PC-3 (cell line): ENCODE data around the gene ZNF546. TPM values are rescaled to one million over a fixed set of nuclear protein-coding genes. Genes with fewer than 3 reads are reported as not detected.
A peak's percentile ranks its signal among the peaks of the same experiment; 100 is the strongest.

Experiments
- ATAC-seq: fragments of 200-7000 bp; cut with Tn5 transposase; 2 replicates; pipeline ENCODE4 v1.9.1; 2020; ENCODE audit warnings: mild to moderate bottlenecking, moderate library complexity
- BruUV-seq: library from RNA; stranded (reverse); fragments of 400-500 nt; replicated peaks from 2 replicates; lab custom pipeline; 2021; lab: Mats Ljungman, UMichigan
- CTCF ChIA-PET: fragments of 300-600 bp; sonication (Branson Sonifier 250); formaldehyde crosslinking; loops from one replicate; lab custom pipeline; 2022; ENCODE audit warnings: antibody characterized with exemption; lab: Charles Lee
- POLR2A ChIA-PET: fragments of 300-600 bp; sonication (Branson Sonifier 250); formaldehyde crosslinking; loops from one replicate; lab custom pipeline; 2022; ENCODE audit warnings: antibody characterized with exemption; ENCODE audit not compliant: unreplicated experiment; lab: Charles Lee
- DNase-seq: peaks from one replicate; pipeline ENCODE4 v3.0.0-alpha.2; 2015
- H2AFZ ChIP-seq: fragments of 300-600 bp; sonication (generic); 2 replicates; pipeline ENCODE4 v1.6.0; 2016; ENCODE audit warnings: antibody characterized with exemption, low read length
- H3F3A ChIP-seq: fragments of 300-600 bp; sonication (generic); one replicate; pipeline ENCODE4 v1.6.0; 2017; ENCODE audit warnings: antibody characterized with exemption, low read length, control low read depth, mild to moderate bottlenecking; ENCODE audit not compliant: unreplicated experiment
- H3K27ac ChIP-seq: fragments of 300-600 bp; sonication (generic); 2 replicates; pipeline ENCODE4 v1.5.1; 2016; ENCODE audit warnings: mild to moderate bottlenecking, low read length
- H3K27me3 ChIP-seq: fragments of 300-600 bp; sonication (generic); 2 replicates; pipeline ENCODE4 v1.6.1; 2016; ENCODE audit warnings: low read length, mixed read lengths
- H3K36me3 ChIP-seq: fragments of 300-600 bp; sonication (generic); 2 replicates; pipeline ENCODE4 v1.6.1; 2016; ENCODE audit warnings: low read depth, mixed run types, low read length, mixed read lengths
- H3K4me1 ChIP-seq: fragments of 300-600 bp; sonication (generic); 2 replicates; pipeline ENCODE4 v1.5.1; 2016; ENCODE audit warnings: low read length; ENCODE audit not compliant: insufficient read depth
- H3K4me2 ChIP-seq: fragments of 300-600 bp; sonication (generic); 2 replicates; pipeline ENCODE4 v1.6.0; 2016; ENCODE audit warnings: low read length
- H3K4me3 ChIP-seq: fragments of 300-600 bp; sonication (generic); 2 replicates; pipeline ENCODE4 v1.5.1; 2016; ENCODE audit warnings: mild to moderate bottlenecking, low read length, mixed read lengths
- H3K79me2 ChIP-seq: fragments of 300-600 bp; sonication (generic); 2 replicates; pipeline ENCODE4 v1.6.1; 2017; ENCODE audit warnings: low read length, mixed read lengths
- H3K9ac ChIP-seq: fragments of 300-600 bp; sonication (generic); 2 replicates; pipeline ENCODE4 v1.6.0; 2016; ENCODE audit warnings: mild to moderate bottlenecking, low read length
- H3K9me2 ChIP-seq: fragments of 300-600 bp; sonication (generic); replicated peaks from 2 replicates; pipeline ENCODE4 v1.6.1; 2016; ENCODE audit warnings: mixed run types, low read length, mixed read lengths
- H3K9me3 ChIP-seq: fragments of 300-600 bp; sonication (generic); 2 replicates; pipeline ENCODE4 v1.6.1; 2016; ENCODE audit warnings: low read length, mixed read lengths
- H4K20me1 ChIP-seq: fragments of 300-600 bp; sonication (generic); 2 replicates; pipeline ENCODE4 v1.6.1; 2016; ENCODE audit warnings: low read length, mixed read lengths
- CTCF ChIP-seq: fragments of 300-600 bp; sonication (generic); conservative IDR thresholded peaks from 2 replicates; pipeline ENCODE4 v1.5.1; 2017; ENCODE audit warnings: antibody characterized with exemption, low read depth, mild to moderate bottlenecking, low read length
- EZH2 ChIP-seq: fragments of 300-600 bp; sonication (generic); IDR thresholded peaks from one replicate; pipeline ENCODE4 v1.6.1; 2017; ENCODE audit warnings: antibody characterized with exemption, mild to moderate bottlenecking, low read length; ENCODE audit not compliant: unreplicated experiment
- EZH2phosphoT487 ChIP-seq: fragments of 300-600 bp; sonication (generic); IDR thresholded peaks from 2 replicates; pipeline ENCODE4 v1.6.1; 2018; ENCODE audit warnings: mild to moderate bottlenecking, antibody characterized with exemption, low read length, borderline replicate concordance
- intact Hi-C: fragments of 100-400 bp; cut with micrococcal nuclease; formaldehyde crosslinking; loops from 2 replicates; pipeline ENCODE4 v1.9.0; 2023
- total RNA-seq: library from RNA; depleted of rRNA; stranded (reverse); fragments of >200 nt; gene quantifications from 2 replicates; pipeline ENCODE4 v1.2.3, GENCODE V29; 2014

Gene ZNF546
- total RNA-seq, 1 experiment from 2014 or later: 2.5 TPM

DNA sequence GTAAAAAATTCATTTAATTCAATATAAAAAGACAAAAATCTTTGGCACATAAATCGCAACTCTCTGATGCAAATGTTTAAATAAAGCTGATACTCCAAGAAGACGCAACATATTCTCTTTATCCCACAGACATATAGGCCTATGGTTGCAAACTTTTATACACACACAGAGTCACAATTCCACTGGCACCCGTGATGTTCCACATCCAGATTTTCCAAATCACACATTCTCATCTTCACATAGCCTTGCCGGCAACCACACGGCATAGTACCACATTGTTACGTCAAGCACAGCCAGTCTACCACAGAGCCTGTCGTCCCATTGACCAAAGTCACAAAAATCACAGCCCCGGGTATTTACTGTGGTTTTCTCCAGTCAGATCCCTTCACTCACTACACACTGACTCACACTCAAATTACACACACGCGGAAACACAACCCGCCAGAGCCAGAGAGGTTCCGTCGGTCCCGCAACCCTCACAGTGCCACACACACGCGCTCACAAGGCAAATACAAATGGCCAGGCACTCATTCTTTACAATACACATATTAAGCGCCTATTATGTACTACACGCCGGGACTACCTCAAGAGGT is 546 bp upstream of the ZNF546 start:
- H3K4me2 ChIP-seq: peak overlapping the region; percentile 92
- peak; percentile 49 for DNase-seq
- no peaks in the 10 kb centered on the region for H4K20me1 ChIP-seq
- peaks cover 19% of the 10 kb centered on the region for H3K4me1 ChIP-seq
- peak overlapping the region; percentile 93 for H3K9ac ChIP-seq
- POLR2A ChIA-PET: no interaction called here
- peak overlapping the region; percentile 95 for H2AFZ ChIP-seq
- H3K27me3 ChIP-seq: no peaks in the 10 kb centered on the region
- peaks cover 13% of the 10 kb centered on the region for H3K79me2 ChIP-seq
- H3K9me3 ChIP-seq: no peaks in the 10 kb centered on the region
- H3F3A ChIP-seq: no peaks in the 10 kb centered on the region
- BruUV-seq: TSS peak; percentile 91
- TF ChIP-seq EZH2phosphoT487 (no peak), EZH2 (no peak), CTCF (no peak)
- CTCF ChIA-PET: no interaction called here
- H3K9me2 ChIP-seq: no peaks in the 10 kb centered on the region
- H3K27ac ChIP-seq: peak overlapping the region; percentile 90
- peak overlapping the region; percentile 89 for H3K4me3 ChIP-seq
- peak; percentile 52 for ATAC-seq
- H3K36me3 ChIP-seq: peaks cover 7% of the 10 kb centered on the region; the same call in 1 of the 2 replicates
- intact Hi-C loops: no loop called here

GRCh38 chr19:39997638-39998216 is 867 bp downstream of the ZNF546 start:
- no peaks in the 10 kb centered on the region for H3K27me3 ChIP-seq
- H2AFZ ChIP-seq: peak overlapping the region; percentile 95; the same call in 1 of the 2 replicates
- H3K4me3 ChIP-seq: peak overlapping the region; percentile 89; the same call in 1 of the 2 replicates
- ChIA-PET CTCF (no interaction called here), POLR2A (no interaction called here)
- intact Hi-C loops: no loop called here
- H3K9me3 ChIP-seq: no peaks in the 10 kb centered on the region
- peak overlapping the region; percentile 90 for H3K27ac ChIP-seq
- no peak for DNase-seq
- TF ChIP-seq CTCF: no peak
- TF ChIP-seq EZH2phosphoT487: no peak
- TF ChIP-seq EZH2: no peak
- BruUV-seq: no TSS peak
- peaks cover 13% of the 10 kb centered on the region for H3K79me2 ChIP-seq
- no peak for ATAC-seq
- H3K36me3 ChIP-seq: peaks cover 7% of the 10 kb centered on the region; the same call in 1 of the 2 replicates
- H3K9me2 ChIP-seq: no peaks in the 10 kb centered on the region
- no peaks in the 10 kb centered on the region for H3F3A ChIP-seq
- H4K20me1 ChIP-seq: no peaks in the 10 kb centered on the region
- peak overlapping the region; percentile 92 for H3K4me2 ChIP-seq
- peak overlapping the region; percentile 93 for H3K9ac ChIP-seq
- H3K4me1 ChIP-seq: peaks cover 19% of the 10 kb centered on the region

DNA sequence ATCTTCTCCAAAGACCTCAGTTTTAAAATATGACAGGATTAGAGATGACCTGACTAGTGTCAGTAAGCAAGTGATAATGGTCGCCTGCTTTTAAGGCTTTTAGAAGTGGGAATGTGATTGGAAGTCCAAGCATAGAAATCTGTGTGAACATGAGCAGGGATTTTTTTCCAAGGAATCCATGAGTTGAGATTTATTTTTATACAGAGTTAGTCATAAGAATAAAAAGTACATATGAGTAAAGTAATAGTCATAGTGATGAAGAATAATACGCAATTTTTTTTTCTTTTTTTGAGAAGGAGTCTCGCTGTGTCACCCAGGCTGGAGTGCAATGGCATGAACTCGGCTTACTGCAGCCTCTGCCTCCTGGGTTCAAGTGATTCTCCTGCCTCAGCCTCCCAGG is 1.6 kb downstream of the ZNF546 start:
- Histone ChIP-seq H3K9me3 (no peaks in the 10 kb centered on the region), H3K36me3 (peaks cover 7% of the 10 kb centered on the region; the same call in 1 of the 2 replicates), H3K4me3 (no peak overlapping the region), H3F3A (no peaks in the 10 kb centered on the region), H3K27ac (peak overlapping the region; percentile 90), H3K79me2 (peaks cover 13% of the 10 kb centered on the region), H3K4me1 (peaks cover 19% of the 10 kb centered on the region), H3K27me3 (no peaks in the 10 kb centered on the region), H4K20me1 (no peaks in the 10 kb centered on the region), H3K9ac (peak overlapping the region; percentile 93; the same call in 1 of the 2 replicates), H3K4me2 (peak overlapping the region; percentile 67), H3K9me2 (no peaks in the 10 kb centered on the region), H2AFZ (0 out of 2 replicates have a peak overlapping the region, but pooled peaks have one; percentile 36)
- ATAC-seq (no peak; the same call in 1 of the 2 replicates), DNase-seq (peak; percentile 62)
- ChIA-PET CTCF (no interaction called here), POLR2A (no interaction called here)
- intact Hi-C loops: no loop called here
- no peak for TF ChIP-seq EZH2
- TF ChIP-seq CTCF: no peak
- no peak for TF ChIP-seq EZH2phosphoT487
- BruUV-seq: no TSS peak
